ENCODE measurements around the gene PIK3C2G.

PIK3C2G gene

DNA sequence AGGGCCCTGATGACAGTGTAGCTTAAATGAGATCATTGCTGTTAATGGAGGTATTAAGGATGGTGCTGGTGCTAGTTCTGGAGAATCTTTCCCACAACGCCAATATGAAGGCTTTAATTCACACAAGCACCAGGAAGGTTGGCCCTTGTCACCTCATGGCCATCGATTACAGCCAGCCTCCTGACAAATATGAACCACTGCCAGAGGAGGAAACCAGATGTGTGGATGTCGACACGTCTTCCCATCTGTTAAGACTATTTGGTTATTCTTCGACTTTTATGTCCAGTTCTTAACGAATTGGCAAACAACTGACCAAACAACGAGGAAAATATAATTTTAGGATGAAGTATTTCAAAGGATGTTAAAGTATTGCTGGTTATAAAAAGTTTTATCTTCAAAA lies 79.5 kb downstream of the PIK3C2G start:
- DNase-seq (ENCODE audit: low spot score), result no peak

DNA sequence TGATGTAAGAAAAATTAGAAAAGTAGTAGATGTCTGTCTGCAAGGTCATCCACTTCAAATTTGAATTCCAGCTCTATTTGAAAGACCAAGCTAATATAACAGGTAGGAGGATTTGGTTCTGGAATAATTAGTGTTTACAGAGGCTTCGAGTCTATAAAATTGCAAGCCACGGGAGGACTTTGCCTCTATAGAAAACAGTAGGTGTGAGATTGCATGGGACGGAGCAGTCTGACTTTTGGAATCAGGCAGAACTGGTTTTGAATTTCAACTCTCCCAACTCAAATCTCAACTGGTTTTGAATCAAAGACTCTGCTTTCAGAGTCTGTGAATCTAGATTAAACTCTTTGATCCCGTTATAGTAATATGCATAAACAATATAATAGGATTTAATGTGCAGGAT lies 82.4 kb downstream of the PIK3C2G start:
- DNase-seq (ENCODE audit: low spot score), result no peak

GRCh38 chr12:18345021-18345735 lies 83.9 kb downstream of the PIK3C2G start:
- no peak for DNase-seq (ENCODE audit: low spot score)

- no peak for DNase-seq (ENCODE audit: low spot score)
These were observed 91.0 kb downstream of the PIK3C2G start for GRCh38 chr12:18352312-18352711.

DNA sequence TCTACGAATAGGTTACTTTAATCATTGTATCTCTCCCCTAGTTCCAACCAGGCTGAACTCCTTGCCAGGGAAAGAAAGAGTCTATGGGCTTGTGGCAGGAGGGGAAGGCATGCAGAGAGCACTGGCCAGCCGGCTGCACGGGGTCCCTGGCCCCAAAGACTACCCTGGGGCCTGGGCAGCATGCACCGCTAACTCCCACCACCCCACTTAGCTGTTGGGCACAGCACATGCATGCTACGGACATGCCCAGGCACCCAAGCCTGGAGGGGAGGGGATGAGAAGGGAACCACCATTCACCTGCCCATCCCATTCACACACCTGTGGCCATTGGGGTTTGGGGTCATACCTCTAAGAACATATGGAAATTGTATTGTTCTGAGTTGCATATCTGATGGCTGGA lies 94.1 kb downstream of the PIK3C2G start:
- no peak for DNase-seq (ENCODE audit: low spot score)

DNA sequence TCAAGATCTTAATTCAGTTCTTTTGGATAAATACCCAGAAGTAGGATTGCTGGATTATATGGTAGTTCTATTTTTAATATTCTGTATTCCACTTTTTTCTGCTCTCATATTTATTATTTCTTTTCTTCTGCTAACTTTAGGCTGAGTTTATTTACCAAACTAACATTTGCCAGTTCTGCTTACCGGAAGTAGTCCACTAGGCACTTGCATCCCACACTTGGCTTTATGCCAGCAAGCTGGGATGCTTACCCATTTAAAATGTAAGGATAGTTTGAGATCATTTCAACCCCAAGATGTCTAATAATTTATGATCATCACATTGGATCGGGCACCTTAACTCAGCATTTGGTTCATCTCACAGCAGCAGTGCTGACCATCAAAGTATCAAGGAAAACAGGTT lies 96.8 kb downstream of the PIK3C2G start:
- no peak for DNase-seq (ENCODE audit: low spot score)

DNA sequence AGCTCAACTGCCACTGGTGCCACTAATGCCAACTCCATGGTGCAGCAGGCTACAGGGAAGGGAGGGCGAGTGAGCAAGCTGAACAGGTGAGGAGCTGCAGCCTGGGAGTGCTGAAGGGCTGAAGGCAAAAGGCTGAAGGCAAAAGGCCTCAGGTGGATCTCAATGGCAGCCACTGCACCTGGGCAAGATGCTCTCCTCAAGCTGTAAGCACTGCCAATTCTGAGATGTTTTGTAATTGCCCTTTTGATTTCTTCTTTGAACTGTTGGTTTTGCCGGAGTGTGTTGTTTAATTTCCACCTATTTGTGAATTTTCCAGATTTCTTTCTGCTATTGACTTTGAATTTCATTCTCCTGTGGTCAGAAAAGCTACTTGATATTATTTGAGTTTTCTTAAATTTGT lies 97.6 kb downstream of the PIK3C2G start:
- no peak for DNase-seq (ENCODE audit: low spot score)

DNA sequence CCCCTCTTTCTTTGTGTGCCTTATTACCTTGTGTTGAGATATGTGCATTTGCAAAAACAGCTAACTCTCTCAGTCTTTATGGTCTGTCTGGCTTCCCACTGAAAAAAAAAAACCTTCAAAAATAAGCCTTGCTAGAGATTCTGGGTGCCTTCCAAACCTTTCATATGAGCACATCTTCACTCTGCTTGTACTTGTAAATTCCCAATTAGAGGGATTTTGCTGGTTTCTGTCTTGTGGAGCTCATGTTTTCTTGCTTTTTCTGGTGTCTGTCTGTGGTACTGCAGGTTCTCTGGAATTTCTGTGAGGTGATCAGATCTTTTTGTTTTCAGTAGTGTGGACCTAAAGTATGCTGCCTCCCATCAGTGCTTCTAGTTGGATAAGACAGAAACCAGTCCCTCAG lies 100.1 kb downstream of the PIK3C2G start:
- no peak for DNase-seq (ENCODE audit: low spot score)

DNA sequence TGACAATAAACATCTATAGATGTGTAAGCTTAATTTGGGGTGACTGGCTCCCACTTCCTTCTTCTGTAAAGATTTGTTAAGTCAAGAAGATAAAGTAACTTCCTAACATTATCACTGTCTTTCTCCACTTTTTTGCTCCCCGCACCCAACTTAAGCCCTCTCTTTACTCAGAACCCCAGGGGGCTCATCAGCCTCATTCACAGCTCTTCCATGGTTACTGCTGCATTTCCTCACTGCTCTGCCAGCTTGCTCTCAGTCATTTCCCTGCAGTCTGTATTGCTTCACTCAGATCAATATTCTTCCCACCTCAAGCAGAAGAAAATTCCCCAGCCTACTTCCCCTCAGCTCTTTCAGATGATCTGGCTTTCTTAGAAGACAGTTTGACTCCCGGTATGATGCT lies 102.0 kb downstream of the PIK3C2G start:
- peak; percentile 27 for DNase-seq (ENCODE audit: low spot score)

- no peak for DNase-seq (ENCODE audit: low spot score)
These were observed 107.3 kb downstream of the PIK3C2G start for GRCh38 chr12:18368594-18368993.

DNA sequence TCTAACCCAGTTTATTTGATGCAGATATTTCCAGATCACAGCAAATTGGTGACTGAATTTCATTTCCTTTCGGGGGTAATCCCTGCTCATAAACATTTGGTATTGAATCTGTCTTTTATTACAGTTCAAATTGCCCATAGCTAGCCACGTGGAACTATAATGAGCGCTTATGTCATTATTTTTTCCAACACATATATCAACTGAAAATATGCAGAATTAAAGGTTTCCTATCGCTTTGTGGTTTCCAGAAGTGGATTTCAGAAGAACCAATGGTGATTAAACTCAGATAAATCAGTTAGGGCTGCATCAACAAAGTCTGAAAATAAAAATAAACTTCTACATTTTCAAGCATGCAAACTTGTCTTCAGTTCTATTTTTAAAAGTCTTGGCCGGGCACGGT lies 111.9 kb downstream of the PIK3C2G start:
- DNase-seq (ENCODE audit: low spot score), result no peak

DNA sequence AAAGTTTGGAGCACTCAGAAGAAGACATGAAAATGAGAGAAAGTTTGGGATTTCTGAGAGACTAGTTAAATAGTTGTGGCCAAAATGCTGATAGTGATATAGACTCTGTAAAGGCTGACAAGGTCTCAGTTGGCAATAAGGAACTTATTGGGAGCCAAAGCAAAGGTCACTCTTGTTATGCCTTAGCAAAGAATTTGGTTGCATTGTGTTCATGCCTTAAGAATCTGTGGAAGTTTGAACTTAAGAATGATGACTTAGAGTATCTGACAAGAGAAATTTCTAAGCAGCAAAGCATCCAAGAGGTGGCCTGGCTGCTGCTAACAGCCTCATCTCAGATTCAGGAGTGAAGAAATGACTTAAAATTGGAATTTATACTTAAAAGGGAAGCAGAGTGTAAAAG lies 113.8 kb downstream of the PIK3C2G start:
- no peak for DNase-seq (ENCODE audit: low spot score)

DNA sequence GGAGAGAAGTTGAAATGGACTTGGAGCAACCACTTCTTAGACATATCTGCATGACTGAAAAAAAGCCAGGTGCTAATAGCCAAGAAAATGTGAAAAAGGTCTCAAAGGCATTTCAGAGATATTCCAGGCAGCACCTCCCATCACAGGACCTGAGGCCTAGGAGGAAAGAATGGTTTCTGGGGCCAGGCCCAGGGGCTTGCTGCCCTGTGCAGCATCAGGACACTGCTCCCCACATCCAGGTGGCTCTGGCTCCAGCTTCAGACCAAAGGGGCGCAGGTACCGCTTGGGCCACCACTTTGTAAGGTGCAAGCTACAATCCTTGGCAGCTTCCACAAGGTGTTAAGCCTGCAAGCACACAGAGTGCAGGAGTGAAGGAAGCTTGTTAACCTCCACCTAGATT lies 114.3 kb downstream of the PIK3C2G start:
- no peak for DNase-seq (ENCODE audit: low spot score)

- no peak for DNase-seq (ENCODE audit: low spot score)
These were observed 121.0 kb downstream of the PIK3C2G start for GRCh38 chr12:18382236-18382885.

DNA sequence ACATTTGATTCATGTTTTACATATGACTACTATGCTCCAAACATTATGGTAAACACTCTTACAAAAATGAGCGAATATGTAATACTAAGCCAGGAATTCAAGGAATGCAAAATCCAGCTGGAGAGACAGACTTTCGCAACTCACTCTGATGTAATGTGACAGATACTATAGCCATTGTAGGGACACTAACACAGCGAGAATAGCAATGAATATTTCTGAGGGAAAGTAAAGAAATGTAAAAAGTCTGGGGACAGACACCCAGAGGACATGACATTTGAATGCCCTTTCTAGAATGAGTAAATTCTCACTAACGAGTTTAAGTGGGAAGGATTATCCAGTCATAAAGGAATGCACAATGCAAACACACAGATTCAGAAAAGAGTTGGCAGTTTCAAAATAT lies 121.9 kb downstream of the PIK3C2G start:
- DNase-seq (ENCODE audit: low spot score), result peak; percentile 36

GRCh38 chr12:18387706-18388105 lies 126.4 kb downstream of the PIK3C2G start:
- no peak for DNase-seq (ENCODE audit: low spot score)

DNA sequence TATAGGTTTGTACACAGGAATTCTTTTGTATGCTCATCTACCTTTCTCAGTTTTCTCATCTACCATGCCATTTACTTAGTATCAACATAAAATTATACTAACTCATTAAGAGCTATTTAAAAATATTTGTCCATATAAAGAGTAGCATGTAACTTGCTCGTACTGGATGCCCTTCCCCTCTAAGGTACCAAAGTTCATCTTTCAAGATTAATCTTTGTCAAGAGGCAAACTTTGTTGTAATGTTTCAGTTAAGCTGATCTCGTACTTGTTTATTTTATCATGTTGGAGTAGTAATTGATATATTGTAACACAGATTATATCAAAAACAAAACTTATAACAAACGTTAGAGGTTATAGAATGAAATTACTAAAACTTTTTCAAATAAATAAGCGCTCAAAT lies 128.5 kb downstream of the PIK3C2G start:
- no peak for DNase-seq (ENCODE audit: low spot score)

GRCh38 chr12:18391151-18391550 lies 129.8 kb downstream of the PIK3C2G start:
- no peak for DNase-seq (ENCODE audit: low spot score)

GRCh38 chr12:18394742-18395141 lies 133.4 kb downstream of the PIK3C2G start:
- no peak for DNase-seq (ENCODE audit: low spot score)

DNA sequence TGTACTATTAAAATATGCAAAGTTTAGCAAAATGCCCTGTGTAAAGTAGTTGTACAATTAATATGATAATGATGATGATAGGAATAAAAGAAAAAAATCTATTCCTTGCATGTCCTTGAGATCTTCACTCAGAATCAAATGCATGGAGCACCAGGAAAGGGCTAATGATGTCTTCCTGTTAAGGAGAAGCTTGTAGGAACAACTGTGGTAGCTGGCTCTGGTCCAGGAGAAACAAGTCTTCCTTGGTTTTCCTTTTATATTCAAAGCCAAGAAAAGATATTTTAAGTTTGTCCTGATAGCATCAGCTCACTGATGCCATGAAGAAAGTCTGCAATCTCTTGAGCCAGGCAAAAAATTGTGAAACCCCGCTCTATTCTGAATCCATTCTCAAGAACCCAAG lies 138.9 kb downstream of the PIK3C2G start:
- DNase-seq (ENCODE audit: low spot score), result no peak

GRCh38 chr12:18402872-18403611 lies 141.7 kb downstream of the PIK3C2G start:
- no peak for DNase-seq (ENCODE audit: low spot score)

- DNase-seq (ENCODE audit: low spot score), result no peak
These were observed 150.1 kb downstream of the PIK3C2G start for GRCh38 chr12:18411453-18411852.

DNA sequence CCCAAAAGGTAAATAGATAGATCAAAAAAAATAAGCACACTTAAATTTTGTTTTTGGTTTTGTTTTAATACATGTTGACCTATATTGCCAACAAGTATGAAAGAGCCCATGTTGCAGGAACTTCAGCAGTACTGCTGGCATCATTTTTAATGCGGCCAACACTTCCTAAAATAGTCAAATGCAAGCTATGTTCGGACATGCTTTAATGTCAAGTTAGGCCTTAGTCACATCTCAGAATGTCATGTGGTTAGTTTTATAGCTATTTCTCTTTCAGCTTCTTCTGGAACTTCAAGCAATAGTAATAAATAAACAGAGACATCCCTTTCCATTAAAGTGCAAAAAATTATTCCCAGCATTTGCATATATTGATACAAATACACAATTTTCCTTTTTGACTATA lies 153.4 kb downstream of the PIK3C2G start:
- no peak for DNase-seq (ENCODE audit: low spot score)
